CD14-positive monocyte (primary cell): ENCODE results near the gene F11R. TPM values are rescaled to one million over a fixed set of nuclear protein-coding genes. Genes with fewer than 3 reads are reported as not detected.
A peak's percentile ranks its signal among the peaks of the same experiment; 100 is the strongest.

ENCODE experiments used
- DNase-seq, 3 donors: peaks; one replicate each; pipeline ENCODE4 v3.0.0-alpha.2; 2011 to 2022
- H2AFZ ChIP-seq: 2 replicates; pipeline ENCODE4 v1.6.0; 2012; ENCODE audit warnings: mild to moderate bottlenecking, low read depth, low read length, inconsistent platforms; ENCODE audit not compliant: insufficient read depth, poor library complexity, severe bottlenecking
- H3K27ac ChIP-seq, 2 donors: 1 replicate in 1 of 2; 2 replicates in 1 of 2; pipeline ENCODE4 v1.5.1; 2012 to 2013; ENCODE audit warnings: low read length in 2 of 2, control low read depth in 1 of 2, inconsistent platforms in 1 of 2, low read depth in 1 of 2, mild to moderate bottlenecking in 1 of 2
- H3K27me3 ChIP-seq, 2 donors: one replicate each; pipeline versions ENCODE4 v1.6.0 to v1.6.1; 2011 to 2013; ENCODE audit warnings: low read length in 2 of 2; ENCODE audit not compliant: control insufficient read depth in 2 of 2, insufficient read depth in 2 of 2
- H3K36me3 ChIP-seq, 2 donors: replicated peaks in 1 of 2; 1 replicate in 1 of 2; 2 replicates in 1 of 2; pipeline versions ENCODE4 v1.5.1 to v1.6.1; 2012 to 2013; ENCODE audit warnings: low read length in 2 of 2, control low read depth in 1 of 2, inconsistent platforms in 1 of 2, mild to moderate bottlenecking in 1 of 2; ENCODE audit not compliant: insufficient read depth in 2 of 2, control insufficient read depth in 1 of 2
- H3K4me1 ChIP-seq, 2 donors: 1 replicate in 1 of 2; 2 replicates in 1 of 2; pipeline versions ENCODE4 v1.5.1 to v1.6.1; 2012 to 2013; ENCODE audit warnings: low read length in 2 of 2, control low read depth in 1 of 2, inconsistent platforms in 1 of 2, mild to moderate bottlenecking in 1 of 2, moderate library complexity in 1 of 2; ENCODE audit not compliant: insufficient read depth in 2 of 2, control insufficient read depth in 1 of 2
- H3K4me2 ChIP-seq: replicated peaks from 2 replicates; pipeline ENCODE3; 2012; ENCODE audit warnings: low read length, moderate library complexity, mild to moderate bottlenecking; ENCODE audit not compliant: poor library complexity, severe bottlenecking; ENCODE audit errors: extremely low read depth
- H3K4me3 ChIP-seq, 3 experiments: fragments of 200-600 bp in 1 of 3; sonication (generic) in 1 of 3; replicated peaks in 1 of 3; 1 replicate in 2 of 3; 2 replicates in 1 of 3; pipeline ENCODE4 v1.5.1; 2011 to 2013; ENCODE audit warnings: low read length in 3 of 3, mild to moderate bottlenecking in 3 of 3, control low read depth in 2 of 3, low read depth in 2 of 3, inconsistent platforms in 1 of 3, moderate library complexity in 1 of 3
- H3K79me2 ChIP-seq: 2 replicates; pipeline ENCODE4 v1.6.0; 2012; ENCODE audit warnings: mild to moderate bottlenecking, control low read depth, inconsistent platforms, low read length, moderate library complexity; ENCODE audit not compliant: insufficient read depth
- H3K9ac ChIP-seq: 2 replicates; pipeline ENCODE4 v1.6.0; 2017; ENCODE audit warnings: low read length, mild to moderate bottlenecking; ENCODE audit not compliant: insufficient read depth, poor library complexity, severe bottlenecking
- H3K9me3 ChIP-seq, 2 donors: replicated peaks in 1 of 2; 1 replicate in 1 of 2; 2 replicates in 1 of 2; pipeline versions ENCODE4 v1.5.1 to v1.6.1; 2012 to 2013; ENCODE audit warnings: low read length in 2 of 2, control low read depth in 1 of 2; ENCODE audit not compliant: control insufficient read depth in 1 of 2, insufficient read depth in 1 of 2
- H4K20me1 ChIP-seq: 2 replicates; pipeline ENCODE4 v1.6.0; 2012; ENCODE audit warnings: mild to moderate bottlenecking, low read length, control low read depth, moderate library complexity; ENCODE audit not compliant: insufficient read depth
- H3K27ac Mint-ChIP-seq, 7 donors: one replicate each; pipeline ENCODE4 v1.8.0; 2020; ENCODE audit warnings: mild to moderate bottlenecking in 7 of 7, mixed read lengths in 7 of 7, moderate library complexity in 6 of 7, inconsistent platforms in 2 of 7
- H3K27me3 Mint-ChIP-seq, 3 donors: one replicate each; pipeline ENCODE4 v1.8.0; 2021 to 2022; ENCODE audit warnings: low read depth in 3 of 3, mild to moderate bottlenecking in 3 of 3, mixed read lengths in 3 of 3, moderate library complexity in 3 of 3, inconsistent platforms in 1 of 3
- H3K36me3 Mint-ChIP-seq, 2 donors: one replicate each; pipeline ENCODE4 v1.8.0; 2020; ENCODE audit warnings: mixed read lengths in 2 of 2, inconsistent platforms in 1 of 2, mild to moderate bottlenecking in 1 of 2
- H3K4me1 Mint-ChIP-seq: one replicate; pipeline ENCODE4 v1.8.0; 2020; ENCODE audit warnings: mild to moderate bottlenecking, mixed read lengths
- H3K4me3 Mint-ChIP-seq, 2 donors: one replicate each; pipeline ENCODE4 v1.8.0; 2020; ENCODE audit warnings: mild to moderate bottlenecking in 2 of 2, mixed read lengths in 2 of 2, moderate library complexity in 1 of 2
- H3K9me3 Mint-ChIP-seq, 7 donors: one replicate each; pipeline ENCODE4 v1.8.0; 2020 to 2022; ENCODE audit warnings: mixed read lengths in 7 of 7, mild to moderate bottlenecking in 6 of 7, moderate library complexity in 6 of 7, inconsistent platforms in 2 of 7
- WGBS: methylation state at CpG from one replicate; pipeline ENCODE4 v1.1.5; 2013; ENCODE audit warnings: missing lambda C conversion rate; ENCODE audit not compliant: insufficient coverage; 5-methylcytosine and 5-hydroxymethylcytosine counted together
- intact Hi-C, 2 donors: fragments of 100-400 bp; cut with micrococcal nuclease; formaldehyde crosslinking; loops; one replicate each; pipeline versions ENCODE4 v1.15.0 to v1.15.1; 2023
- polyA plus RNA-seq, 3 donors: library from polyadenylated mRNA; depleted of rRNA in 1 of 3; unstranded in 2 of 3; stranded (reverse) in 1 of 3; fragments of 300-500 nt in 2 of 3; fragments of >200 nt in 1 of 3; fragmentation: Illumina TruSeq in 2 of 3; gene quantifications; 1 replicate in 2 of 3; 2 replicates in 1 of 3; pipeline ENCODE4 v1.2.3, GENCODE V29; 2012 to 2021
- TF ChIP-seq, protein P1 (sequence below): fragments of 200-600 bp; IDR thresholded peaks from one replicate; pipeline ENCODE4 v1.8.0; 2022; ENCODE audit warnings: antibody characterized with exemption, mild to moderate bottlenecking

F11R gene
- polyA plus RNA-seq, 3 donors = 28.8 to 58.0 (median 35.9) TPM

DNA sequence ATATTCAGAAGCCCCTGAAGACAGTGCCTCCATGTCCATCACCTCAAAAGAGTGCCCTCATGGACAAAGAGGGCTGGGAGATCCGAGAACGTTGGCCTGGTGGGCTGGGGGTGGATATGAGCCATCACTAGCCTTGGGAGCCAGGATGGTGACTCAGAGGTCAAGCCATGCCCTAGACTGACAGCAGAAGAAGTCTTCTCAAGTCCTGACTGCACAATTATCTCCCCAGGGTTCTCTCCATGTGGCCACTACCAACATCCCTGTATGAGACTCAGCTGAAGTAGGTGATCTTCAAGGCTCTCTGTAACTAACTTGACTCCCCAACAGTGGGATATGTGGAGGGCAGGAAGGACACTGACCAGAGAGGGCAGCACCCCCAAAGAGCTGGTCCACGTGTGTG lies 31.9 kb upstream of the F11R start:
- intact Hi-C loops = loop anchor here in 1 of 2 donors (10.0 kb wide), 1 partner anchor 58 kb away; no protein-coding TSS in a partner anchor
- peaks cover 38% of the 10 kb centered on the region for H3K4me1 Mint-ChIP-seq
- H3K36me3 Mint-ChIP-seq = peaks cover 88 to 98% of the 10 kb centered on the region in 2 donors

DNA sequence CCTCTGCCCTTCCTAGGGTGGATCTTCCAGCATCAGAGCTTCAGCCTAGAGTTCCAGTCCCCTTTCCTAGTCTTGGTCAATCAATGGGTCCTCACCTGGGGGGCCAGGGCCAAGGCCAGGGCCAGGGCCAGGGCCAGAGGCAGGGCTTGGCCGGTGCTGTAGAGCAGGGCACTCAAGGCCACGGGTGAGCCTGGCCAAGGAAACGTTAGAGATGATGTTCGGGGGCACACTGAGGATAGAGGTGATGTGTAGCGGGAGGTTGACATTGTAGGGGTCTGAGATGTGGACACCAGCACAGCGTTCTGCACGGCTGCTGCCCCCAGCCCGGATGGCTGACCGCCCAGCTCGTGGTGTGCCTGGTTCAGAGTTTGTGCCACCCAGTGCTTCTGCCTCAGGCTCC lies 30.3 kb upstream of the F11R start:
- Mint-ChIP-seq H3K27me3 (no peaks in the 10 kb centered on the region), H3K4me3 (no peak overlapping the region), H3K4me1 (peaks cover 55% of the 10 kb centered on the region), H3K27ac (peak overlapping the region in 4 of 7 donors; percentile 30 to 63 (median 62)), H3K36me3 (peaks cover 80 to 92% of the 10 kb centered on the region in 2 donors), H3K9me3 (no peaks in the 10 kb centered on the region)
- peaks cover 67% of the 10 kb centered on the region for H3K79me2 ChIP-seq
- no peaks in the 10 kb centered on the region for H3K27me3 ChIP-seq
- H3K27ac ChIP-seq = peak overlapping the region; percentile 13 to 50
- no peak overlapping the region for H2AFZ ChIP-seq
- peaks cover 81 to 89% of the 10 kb centered on the region in 2 donors for H3K36me3 ChIP-seq
- WGBS = 99% methylated on average over 9 of the region's 10 CpGs
- H3K4me3 ChIP-seq = no peak overlapping the region
- H3K9me3 ChIP-seq = no peaks in the 10 kb centered on the region
- DNase-seq = no peak
- TF ChIP-seq, protein P1, sequence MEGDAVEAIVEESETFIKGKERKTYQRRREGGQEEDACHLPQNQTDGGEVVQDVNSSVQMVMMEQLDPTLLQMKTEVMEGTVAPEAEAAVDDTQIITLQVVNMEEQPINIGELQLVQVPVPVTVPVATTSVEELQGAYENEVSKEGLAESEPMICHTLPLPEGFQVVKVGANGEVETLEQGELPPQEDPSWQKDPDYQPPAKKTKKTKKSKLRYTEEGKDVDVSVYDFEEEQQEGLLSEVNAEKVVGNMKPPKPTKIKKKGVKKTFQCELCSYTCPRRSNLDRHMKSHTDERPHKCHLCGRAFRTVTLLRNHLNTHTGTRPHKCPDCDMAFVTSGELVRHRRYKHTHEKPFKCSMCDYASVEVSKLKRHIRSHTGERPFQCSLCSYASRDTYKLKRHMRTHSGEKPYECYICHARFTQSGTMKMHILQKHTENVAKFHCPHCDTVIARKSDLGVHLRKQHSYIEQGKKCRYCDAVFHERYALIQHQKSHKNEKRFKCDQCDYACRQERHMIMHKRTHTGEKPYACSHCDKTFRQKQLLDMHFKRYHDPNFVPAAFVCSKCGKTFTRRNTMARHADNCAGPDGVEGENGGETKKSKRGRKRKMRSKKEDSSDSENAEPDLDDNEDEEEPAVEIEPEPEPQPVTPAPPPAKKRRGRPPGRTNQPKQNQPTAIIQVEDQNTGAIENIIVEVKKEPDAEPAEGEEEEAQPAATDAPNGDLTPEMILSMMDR = no peak
- intact Hi-C loops = loop anchor here in 1 of 2 donors (10.0 kb wide), 1 partner anchor 56 kb away; no protein-coding TSS in a partner anchor
- no peak overlapping the region for H3K4me2 ChIP-seq
- no peak overlapping the region for H3K9ac ChIP-seq
- H4K20me1 ChIP-seq = peaks cover 70% of the 10 kb centered on the region
- H3K4me1 ChIP-seq = peaks cover 37 to 54% of the 10 kb centered on the region in 2 donors

More for the DNA sequence above, 31.9 kb upstream of the F11R start:
- H3K27me3 Mint-ChIP-seq = no peaks in the 10 kb centered on the region
- TF ChIP-seq, protein P1 = no peak
- no peaks in the 10 kb centered on the region for H3K9me3 Mint-ChIP-seq
- Histone ChIP-seq H3K79me2 (peaks cover 83% of the 10 kb centered on the region), H3K9ac (no peak overlapping the region), H4K20me1 (peaks cover 87% of the 10 kb centered on the region), H2AFZ (no peak overlapping the region), H3K27ac (peak overlapping the region in 1 of 2 donors; percentile 53), H3K4me3 (no peak overlapping the region), H3K4me1 (peaks cover 21 to 37% of the 10 kb centered on the region in 2 donors), H3K9me3 (no peaks in the 10 kb centered on the region), H3K36me3 (peaks cover 90 to 97% of the 10 kb centered on the region in 2 donors), H3K4me2 (no peak overlapping the region), H3K27me3 (no peaks in the 10 kb centered on the region)
- 100% methylated on average over 2 of the region's 3 CpGs for WGBS
- H3K27ac Mint-ChIP-seq = peak overlapping the region in 5 of 7 donors; percentile 40 to 77 (median 60)
- H3K4me3 Mint-ChIP-seq = no peak overlapping the region
- DNase-seq = no peak
